Ovary (tissue), 9 donors: ENCODE results near the gene CYB561. TPM values are rescaled to one million over a fixed set of nuclear protein-coding genes. Genes with fewer than 3 reads are reported as not detected.

ENCODE experiments used
- DNase-seq, 5 donors: peaks; one replicate each; pipeline ENCODE4 v3.0.0-alpha.2; 2019 to 2020
- H3K27ac ChIP-seq, 2 donors: fragments of 200-600 bp; one replicate each; pipeline versions ENCODE4 v1.5.1 to v1.8.0; 2019 to 2022
- H3K27me3 ChIP-seq: fragments of 200-600 bp; one replicate; pipeline ENCODE4 v1.8.0; 2022
- H3K36me3 ChIP-seq: fragments of 200-600 bp; sonication (generic); one replicate; pipeline ENCODE4 v1.5.1; 2019
- H3K4me1 ChIP-seq: one replicate; pipeline ENCODE4 v1.8.1; 2013; ENCODE audit warnings: mild to moderate bottlenecking, moderate library complexity; ENCODE audit not compliant: insufficient read depth
- H3K4me3 ChIP-seq: fragments of 200-600 bp; sonication (generic); one replicate; pipeline ENCODE4 v1.5.1; 2017
- H3K9me3 ChIP-seq, 2 donors: fragments of 200-600 bp in 1 of 2; sonication (generic) in 1 of 2; one replicate each; pipeline versions ENCODE4 v1.5.1 to v1.8.1; 2013 to 2019; ENCODE audit warnings: mild to moderate bottlenecking in 1 of 2, moderate library complexity in 1 of 2
- CTCF ChIP-seq, 3 donors: fragments of 450-650 bp in 2 of 3; fragments of 200-600 bp in 1 of 3; IDR thresholded peaks; one replicate each; pipeline versions ENCODE4 v1.5.1 to v1.8.0; 2016 to 2022; ENCODE audit warnings: antibody characterized with exemption in 3 of 3, mild to moderate bottlenecking in 1 of 3
- EP300 ChIP-seq: sonication (generic); formaldehyde crosslinking; IDR thresholded peaks from one replicate; pipeline ENCODE4 v1.6.1; 2017; ENCODE audit warnings: antibody characterized with exemption
- POLR2A ChIP-seq: fragments of 450-650 bp; IDR thresholded peaks from one replicate; pipeline ENCODE4 v1.6.1; 2017; ENCODE audit warnings: antibody characterized with exemption, mild to moderate bottlenecking, moderate library complexity
- WGBS, 3 donors: extraction: QIAGEN DNeasy Blood & Tissue Kit in 1 of 3; methylation state at CpG; one replicate each; pipeline versions ENCODE4 v1.1.5 to v1.1.7; 2013 to 2017; 5-methylcytosine and 5-hydroxymethylcytosine counted together
- intact Hi-C, 4 donors: fragments of 100-400 bp; cut with DNase I; formaldehyde crosslinking; loops; one replicate each; pipeline versions ENCODE4 v1.11.0 to v1.15.1; 2022 to 2023
- polyA plus RNA-seq, 2 donors: library from polyadenylated mRNA; stranded (reverse); fragments of 200-250 nt in 1 of 2; fragments of 350-450 nt in 1 of 2; fragmentation: Illumina TruSeq in 1 of 2; extraction: RNeasy Lipid Tissue Mini Kit (QIAGEN cat#74804) in 1 of 2; gene quantifications; one replicate each; pipeline ENCODE4 v1.2.3, GENCODE V29; 2013 to 2014
- total RNA-seq, 7 donors: library from RNA; depleted of rRNA in 2 of 7; stranded (reverse); fragments of >200 nt in 2 of 7; fragmentation: NEBNext Ultra II Directional in 3 of 7; extraction: Animal tissue kit (Norgen Biotek cat#: 25700) in 3 of 7; gene quantifications; one replicate each; pipeline versions ENCODE4 v1.1.0 to v1.2.4, GENCODE V29; 2016 to 2023
- donor health status: DM: no; HTN: no; CAD: no; lungs with moderate emphysema.
- donor health status: DM: no; HTN: no; CAD: no.
- donor health status: Bipolar disorder and iron deficiency.
- donor health status: DM: yes; HTN: yes; CAD: no.
- donor health status: DM: no; HTN: no; CAD: no.
- donor health status: DM: yes; HTN: yes; CAD: no.

Gene CYB561
- total and polyA plus RNA-seq, 9 donors, result 8.6 to 43.8 (median 15.3) TPM

DNA sequence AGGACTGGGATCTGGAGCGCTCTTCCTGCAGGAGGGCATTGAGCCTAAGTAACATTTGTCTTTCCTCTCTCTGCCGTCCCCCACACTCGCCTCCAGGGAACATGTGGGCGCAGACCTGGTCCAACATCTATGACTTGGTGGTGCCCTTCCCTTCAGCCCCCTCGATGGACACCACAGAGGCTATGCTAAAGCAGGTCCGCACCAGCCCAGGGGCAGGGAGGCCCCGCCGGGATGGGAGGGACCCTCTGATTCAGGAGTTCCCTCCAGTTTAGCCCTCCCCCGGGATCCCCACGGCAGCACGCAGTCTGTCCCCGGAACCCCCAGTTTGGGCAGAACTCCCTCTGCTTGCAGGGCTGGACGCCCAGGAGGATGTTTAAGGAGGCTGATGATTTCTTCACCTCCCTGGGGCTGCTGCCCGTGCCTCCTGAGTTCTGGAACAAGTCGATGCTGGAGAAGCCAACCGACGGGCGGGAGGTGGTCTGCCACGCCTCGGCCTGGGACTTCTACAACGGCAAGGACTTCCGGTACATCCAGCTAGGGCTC lies 44.8 kb upstream of the CYB561 start:
- TF ChIP-seq POLR2A, result no peak
- no peak for TF ChIP-seq EP300
- no peak for TF ChIP-seq CTCF (IDR thresholded peaks at IDR 0.05)
- Histone ChIP-seq H3K27me3 (no peaks in the 10 kb centered on the region), H3K4me1 (peaks cover 2% of the 10 kb centered on the region), H3K4me3 (no peak overlapping the region), H3K9me3 (no peaks in the 10 kb centered on the region), H3K36me3 (no peaks in the 10 kb centered on the region), H3K27ac (no peak overlapping the region)
- no peak for DNase-seq
- intact Hi-C loops, result no loop called here
- WGBS, 3 donors, result 83 to 90% (median 85%) methylated on average over 22 of the region's 22 CpGs

DNA sequence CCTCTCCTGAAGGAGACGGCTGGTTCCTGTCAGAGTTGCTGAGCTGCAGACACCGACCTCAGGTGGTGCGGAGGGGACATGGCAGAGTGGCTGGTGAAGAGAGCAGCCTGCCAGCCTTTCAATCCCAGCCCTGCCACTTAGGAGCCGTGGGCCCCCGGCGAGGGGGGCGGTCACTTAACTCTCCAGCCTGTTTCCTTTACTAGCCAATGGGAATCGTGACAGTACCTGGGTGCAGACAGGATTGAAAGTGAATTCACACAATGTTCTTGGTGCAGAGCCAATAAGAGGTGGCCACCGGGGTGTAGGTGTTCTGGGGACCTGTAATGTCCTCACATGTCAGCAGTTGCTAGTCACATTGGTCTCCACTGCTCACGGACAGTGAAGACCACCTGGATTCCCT lies 44.2 kb upstream of the CYB561 start:
- Histone ChIP-seq H3K4me3 (no peak overlapping the region), H3K9me3 (no peaks in the 10 kb centered on the region), H3K27me3 (no peaks in the 10 kb centered on the region), H3K36me3 (no peaks in the 10 kb centered on the region), H3K4me1 (no peaks in the 10 kb centered on the region), H3K27ac (no peak overlapping the region)
- DNase-seq, result no peak
- TF ChIP-seq CTCF (IDR thresholded peaks at IDR 0.05), result no peak
- no peak for TF ChIP-seq POLR2A
- no peak for TF ChIP-seq EP300
- 58 to 62% (median 61%) methylated on average over 10 of the region's 10 CpGs for WGBS, 3 donors
- intact Hi-C loops, result no loop called here

GRCh38 chr17:63489291-63489690 lies 43.2 kb upstream of the CYB561 start:
- no peak for DNase-seq
- H3K36me3 ChIP-seq, result no peaks in the 10 kb centered on the region
- TF ChIP-seq CTCF (IDR thresholded peaks at IDR 0.05), result no peak
- no peak for TF ChIP-seq EP300
- no peak for TF ChIP-seq POLR2A
- H3K9me3 ChIP-seq, result no peaks in the 10 kb centered on the region
- no peak overlapping the region for H3K4me3 ChIP-seq
- H3K4me1 ChIP-seq, result no peaks in the 10 kb centered on the region
- intact Hi-C loops, result no loop called here
- H3K27ac ChIP-seq, result no peak overlapping the region
- WGBS, 3 donors, result 74 to 83% (median 82%) methylated on average over 6 of the region's 6 CpGs
- H3K27me3 ChIP-seq, result no peaks in the 10 kb centered on the region

GRCh38 chr17:63488851-63489250 lies 42.7 kb upstream of the CYB561 start:
- intact Hi-C loops, result no loop called here
- Histone ChIP-seq H3K27ac (no peak overlapping the region), H3K27me3 (no peaks in the 10 kb centered on the region), H3K9me3 (no peaks in the 10 kb centered on the region), H3K36me3 (no peaks in the 10 kb centered on the region), H3K4me3 (no peak overlapping the region), H3K4me1 (no peaks in the 10 kb centered on the region)
- TF ChIP-seq CTCF (IDR thresholded peaks at IDR 0.05), result no peak
- TF ChIP-seq EP300, result no peak
- DNase-seq, result no peak
- WGBS, 3 donors, result 95 to 100% (median 95%) methylated on average over 5 to 10 of the region's 10 CpGs
